ENCODE measurements around the gene HELZ2.

HELZ2 gene

GRCh38 chr20:63534427-63534830, 39.6 kb downstream of the HELZ2 start:
- no peak for DNase-seq (ENCODE audit: low read depth)

GRCh38 chr20:63533871-63534393, 40.1 kb downstream of the HELZ2 start:
- no peak overlapping the region for H3K4me3 ChIP-seq (ENCODE audit: low read depth, low read length)
- no peak for TF ChIP-seq CTCF (IDR thresholded peaks at IDR 0.05; ENCODE audit: control insufficient read depth, extremely low read depth, insufficient read depth)
- no peak for DNase-seq (ENCODE audit: low read depth)

More at GRCh38 chr20:63534427-63534830, 39.6 kb downstream of the HELZ2 start:
- H3K4me3 ChIP-seq (ENCODE audit: low read depth, low read length) = no peak overlapping the region
- TF ChIP-seq CTCF (IDR thresholded peaks at IDR 0.05; ENCODE audit: control insufficient read depth, extremely low read depth, insufficient read depth) = no peak

- H3K4me3 ChIP-seq (ENCODE audit: low read depth, low read length) = no peak overlapping the region
- TF ChIP-seq CTCF (IDR thresholded peaks at IDR 0.05; ENCODE audit: control insufficient read depth, extremely low read depth, insufficient read depth) = no peak
- DNase-seq (ENCODE audit: low read depth) = no peak
These were observed 40.7 kb downstream of the HELZ2 start for GRCh38 chr20:63533388-63533787.

- DNase-seq (ENCODE audit: low read depth) = no peak
- H3K4me3 ChIP-seq (ENCODE audit: low read depth, low read length) = no peak overlapping the region
- no peak for TF ChIP-seq CTCF (IDR thresholded peaks at IDR 0.05; ENCODE audit: control insufficient read depth, extremely low read depth, insufficient read depth)
These were observed 41.5 kb downstream of the HELZ2 start for GRCh38 chr20:63532449-63532971.

GRCh38 chr20:63531686-63532448, 42.2 kb downstream of the HELZ2 start:
- no peak for DNase-seq (ENCODE audit: low read depth)
- TF ChIP-seq CTCF (IDR thresholded peaks at IDR 0.05; ENCODE audit: control insufficient read depth, extremely low read depth, insufficient read depth) = no peak
- H3K4me3 ChIP-seq (ENCODE audit: low read depth, low read length) = no peak overlapping the region

GRCh38 chr20:63530788-63531160, 43.3 kb downstream of the HELZ2 start:
- no peak for TF ChIP-seq CTCF (IDR thresholded peaks at IDR 0.05; ENCODE audit: control insufficient read depth, extremely low read depth, insufficient read depth)
- no peak for DNase-seq (ENCODE audit: low read depth)
- no peak overlapping the region for H3K4me3 ChIP-seq (ENCODE audit: low read depth, low read length)
